ENCODE measurements around the gene AIP. TPM values are rescaled to one million over a fixed set of nuclear protein-coding genes. Genes with fewer than 3 reads are reported as not detected.

The AIP gene
- total and polyA plus RNA-seq, 2 of the 8 experiments (the other 6 are each of a cell fraction or from before 2014, with no cell fraction given), result 29.8 to 54.4 TPM

- peak within 1 kb of the TSS; percentile 32 for H3K18ac ChIP-seq (ENCODE audit: extremely low read depth, low read length)
- no peaks in the 10 kb centered on the region for H3K27me3 ChIP-seq (replicated peaks in 1 of 4; ENCODE audit: control insufficient read depth in 3 of 4, extremely low read depth in 1 of 4, insufficient read depth in 3 of 4, low read length in 3 of 4)
- FAIRE-seq (no peak), DNase-seq (ENCODE audit: low read depth in 1 of 2, low spot score in 2 of 2) (peak; percentile 70 to 93)
- H3K56ac ChIP-seq (replicated peaks; ENCODE audit: insufficient read length, low read depth, low read length), result peak within 1 kb of the TSS; percentile 77
- H4K91ac ChIP-seq (replicated peaks; ENCODE audit: insufficient read length, low read length), result peak within 1 kb of the TSS; percentile 61
- no peak within 1 kb of the TSS for H3K14ac ChIP-seq (ENCODE audit: insufficient read length)
- 3% methylated on average over 32 of the region's 76 CpGs; no CpG with 5 or more reads in 1 of the 2 experiments for WGBS, 2 experiments (ENCODE audit: extremely low coverage in 1 of 2, insufficient coverage in 1 of 2, insufficient read length in 1 of 2, insufficient replicate concordance in 2 of 2, low coverage in 1 of 2, low lambda C conversion rate in 2 of 2, missing lambda C conversion rate in 1 of 2)
- POLR2A ChIA-PET (ENCODE audit: partially characterized antibody), result interaction anchor here (0.6 to 4.6 kb wide), 32 partner anchors 10 to 158 kb away, joined by 3 to 36 read pairs (median 4); partner anchors contain the start of genes CABP4, CORO1B, GPR152 and GSTP1
- H3K9me3 ChIP-seq (ENCODE audit: insufficient read depth in 2 of 2, low read depth in 1 of 2, low read length in 1 of 2), result no peaks in the 10 kb centered on the region
- peaks cover 2% of the 10 kb centered on the region for H3K79me1 ChIP-seq (ENCODE audit: low read depth, low read length)
- H3K9ac ChIP-seq (replicated peaks in 1 of 4; ENCODE audit: extremely low read depth in 1 of 4, low read depth in 3 of 4, low read length in 3 of 4), result peak within 1 kb of the TSS in 3 of 4 experiments; percentile 29 to 59 (median 38); a peak in 5 of 7 replicates
- H2BK12ac ChIP-seq (ENCODE audit: low read depth, low read length), result no peak within 1 kb of the TSS
- H2BK120ac ChIP-seq (replicated peaks; ENCODE audit: low read depth, low read length), result no peak within 1 kb of the TSS
- peak within 1 kb of the TSS; percentile 58; the same call in 1 of the 2 replicates for H3K27ac ChIP-seq (ENCODE audit: low read depth, low read length)
- H4K8ac ChIP-seq (ENCODE audit: extremely low read depth, insufficient read depth, low read length), result peak within 1 kb of the TSS; percentile 96; the same call in 1 of the 2 replicates
- peak within 1 kb of the TSS; percentile 47; the same call in 1 of the 2 replicates for H2AFZ ChIP-seq (ENCODE audit: low read length)
- peaks cover 0 to 3% of the 10 kb centered on the region in 2 experiments; a peak in 2 of 4 replicates for H3K79me2 ChIP-seq (ENCODE audit: control insufficient read depth in 1 of 2, insufficient read depth in 2 of 2, low read length in 2 of 2)
- peak within 1 kb of the TSS; percentile 55 to 90 (median 76) for H3K4me3 ChIP-seq (ENCODE audit: extremely low read depth in 1 of 4, insufficient read depth in 2 of 4, low read depth in 3 of 4, low read length in 4 of 4)
- H2BK15ac ChIP-seq (ENCODE audit: low read length), result no peak within 1 kb of the TSS
- H3K23ac ChIP-seq (ENCODE audit: insufficient read length), result no peak within 1 kb of the TSS
- peaks cover 6% of the 10 kb centered on the region for H3K23me2 ChIP-seq (ENCODE audit: low read depth, low read length)
- H2BK20ac ChIP-seq (ENCODE audit: low read length), result no peak within 1 kb of the TSS
- H4K5ac ChIP-seq (ENCODE audit: insufficient read length, low read depth, low read length), result peak within 1 kb of the TSS; percentile 86
- CTCF ChIA-PET (ENCODE audit: partially characterized antibody), result interaction anchor here (0.7 to 2.3 kb wide), 15 partner anchors 22 to 1580 kb away, joined by 3 to 15 read pairs (median 3); partner anchors contain the start of genes CARNS1, CORO1B, PITPNM1 and PPP1CA
- H2BK5ac ChIP-seq (ENCODE audit: low read depth, low read length), result no peak within 1 kb of the TSS; the same call in 1 of the 2 replicates
- H3K4me2 ChIP-seq (ENCODE audit: insufficient read depth in 1 of 2, low read depth in 2 of 2, low read length in 2 of 2), result peak within 1 kb of the TSS; percentile 81 to 86
- H3K36me3 ChIP-seq (ENCODE audit: control insufficient read depth in 2 of 4, insufficient read depth in 4 of 4, low read length in 3 of 4), result no peaks in the 10 kb centered on the region
- H4K20me1 ChIP-seq (replicated peaks in 1 of 2; ENCODE audit: control insufficient read depth in 1 of 2, insufficient read depth in 2 of 2, low read length in 2 of 2), result peaks cover 0 to 3% of the 10 kb centered on the region in 2 experiments
- H3K4me1 ChIP-seq (replicated peaks in 1 of 4; ENCODE audit: control insufficient read depth in 3 of 4, insufficient read depth in 4 of 4, low read length in 3 of 4), result peaks cover 2 to 14% (median 4%) of the 10 kb centered on the region in 4 experiments; a peak in 6 of 7 replicates
- H2AK5ac ChIP-seq (ENCODE audit: low read depth, low read length), result no peak within 1 kb of the TSS
- H3K4ac ChIP-seq (replicated peaks; ENCODE audit: insufficient read length, low read depth, low read length), result no peak within 1 kb of the TSS
- no peak for TF ChIP-seq FOSL1 (IDR thresholded peaks at IDR 0.05; ENCODE audit: insufficient read depth, low read depth, low read length)
- TF ChIP-seq SIN3A (conservative IDR thresholded peaks at IDR 0.05 in 1 of 2, IDR thresholded peaks at IDR 0.05 in 1 of 2; ENCODE audit: low read depth in 1 of 2, low read length in 2 of 2), result peak; percentile 78 to 90; a peak in 2 of 4 replicates
- TF ChIP-seq CTBP2 (IDR thresholded peaks at IDR 0.05; ENCODE audit: borderline replicate concordance, insufficient read depth, insufficient read length, low read length), result no peak
- TF ChIP-seq RBBP5 (IDR thresholded peaks at IDR 0.05; ENCODE audit: borderline replicate concordance, low read depth, low read length), result no peak
- no peak for TF ChIP-seq JUN (IDR thresholded peaks at IDR 0.05; ENCODE audit: low read depth, low read length)
- peak; percentile 88 for TF ChIP-seq EGR1 (IDR thresholded peaks at IDR 0.05; ENCODE audit: borderline replicate concordance, low read depth, low read length)
- peak; percentile 38 for TF ChIP-seq KDM4A (IDR thresholded peaks at IDR 0.05; ENCODE audit: low read depth, low read length, severe bottlenecking)
- TF ChIP-seq CHD2 (IDR thresholded peaks at IDR 0.05; ENCODE audit: low read length), result peak; percentile 47; the same call in 1 of the 2 replicates
- TF ChIP-seq POLR2AphosphoS5 (IDR thresholded peaks at IDR 0.05; ENCODE audit: low read depth, low read length), result peak; percentile 72
- no peak for TF ChIP-seq RXRA (IDR thresholded peaks at IDR 0.05; ENCODE audit: insufficient read depth, low read depth, low read length)
- TF ChIP-seq GTF2F1 (IDR thresholded peaks at IDR 0.05; ENCODE audit: borderline replicate concordance, low read depth, low read length), result no peak
These were observed 13.9 kb upstream of the AIP start, which contains the start of gene TMEM134 for GRCh38 chr11:67468759-67469507. Gene TMEM134 (minus strand): TSS chr11:67469251. CDS start chr11:67469192, 59 bp downstream.

All from H1 (cell line).